Thymus (tissue), 11 donors: ENCODE data around the gene HACD2. TPM values are rescaled to one million over a fixed set of nuclear protein-coding genes. Genes with fewer than 3 reads are reported as not detected.

Experiments
- DNase-seq, 9 donors: peaks; one replicate each; pipeline ENCODE4 v3.0.0-alpha.2; 2013; ENCODE audit warnings: low spot score in 9 of 9, low read depth in 6 of 9, missing footprints in 1 of 9
- H3K27ac ChIP-seq, 2 donors: one replicate each; pipeline ENCODE4 v1.5.1; 2013; ENCODE audit warnings: control low read depth in 1 of 2, low read depth in 1 of 2, low read length in 1 of 2, mild to moderate bottlenecking in 1 of 2, moderate library complexity in 1 of 2
- H3K27me3 ChIP-seq, 2 donors: one replicate each; pipeline ENCODE4 v1.5.1; 2013; ENCODE audit warnings: low read length in 1 of 2; ENCODE audit not compliant: control insufficient read depth in 2 of 2, insufficient read depth in 1 of 2
- H3K36me3 ChIP-seq, 2 donors: one replicate each; pipeline ENCODE4 v1.5.1; 2013; ENCODE audit warnings: low read length in 1 of 2, mild to moderate bottlenecking in 1 of 2, moderate library complexity in 1 of 2; ENCODE audit not compliant: control insufficient read depth in 2 of 2, insufficient read depth in 2 of 2
- H3K4me1 ChIP-seq, 2 donors: one replicate each; pipeline ENCODE4 v1.5.1; 2013; ENCODE audit warnings: low read length in 2 of 2; ENCODE audit not compliant: control insufficient read depth in 2 of 2, insufficient read depth in 2 of 2
- H3K4me3 ChIP-seq, 2 donors: one replicate each; pipeline ENCODE4 v1.5.1; 2013; ENCODE audit warnings: low read length in 2 of 2, control low read depth in 1 of 2, mild to moderate bottlenecking in 1 of 2
- H3K9me3 ChIP-seq, 2 donors: one replicate each; pipeline ENCODE4 v1.5.1; 2013; ENCODE audit warnings: low read length in 1 of 2, mild to moderate bottlenecking in 1 of 2; ENCODE audit not compliant: control insufficient read depth in 2 of 2, insufficient read depth in 1 of 2
- WGBS: extraction: QIAGEN DNeasy Blood & Tissue Kit; methylation state at CpG from one replicate; pipeline ENCODE4 v1.1.7; 2013; 5-methylcytosine and 5-hydroxymethylcytosine counted together
- polyA plus RNA-seq: library from polyadenylated mRNA; stranded (reverse); fragments of 200-250 nt; gene quantifications from one replicate; pipeline ENCODE4 v1.2.3, GENCODE V29; 2013
- total RNA-seq: library from RNA; stranded (reverse); fragments of 120-200 nt; gene quantifications from one replicate; pipeline ENCODE4 v1.2.4, GENCODE V29; 2013
- donor health status: healthy.

HACD2 gene
- total and polyA plus RNA-seq, 2 donors, result 12.2 to 16.1 TPM

GRCh38 chr3:123527046-123527445 lies 57.8 kb downstream of the HACD2 start:
- peaks cover 0 to 6% of the 10 kb centered on the region in 2 donors for H3K4me1 ChIP-seq
- no peak overlapping the region for H3K4me3 ChIP-seq
- no peak overlapping the region for H3K27ac ChIP-seq
- no peaks in the 10 kb centered on the region for H3K9me3 ChIP-seq
- 76% methylated on average over 3 of the region's 3 CpGs for WGBS
- no peak for DNase-seq
- H3K27me3 ChIP-seq, result no peaks in the 10 kb centered on the region
- H3K36me3 ChIP-seq, result peaks cover 4 to 7% of the 10 kb centered on the region in 2 donors

DNA sequence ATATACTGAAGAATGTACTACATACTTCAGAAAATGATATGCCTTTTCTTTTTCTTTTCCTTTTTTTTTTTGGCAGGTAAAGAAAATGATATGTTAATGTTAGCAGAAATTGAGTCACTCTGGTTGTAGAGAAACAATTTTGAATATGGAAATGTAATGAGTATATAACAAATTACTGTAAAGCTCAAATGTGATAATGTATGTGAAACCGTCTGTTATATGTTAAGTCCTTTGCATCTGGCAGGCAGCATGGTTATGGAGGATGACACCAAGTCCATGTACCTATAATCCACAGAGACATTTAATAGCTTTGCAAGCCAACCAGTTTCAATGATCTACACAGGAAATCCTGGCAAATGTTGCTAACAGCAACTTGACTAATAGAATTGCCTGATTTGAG lies 58.4 kb downstream of the HACD2 start:
- H3K4me1 ChIP-seq, result peaks cover 0 to 6% of the 10 kb centered on the region in 2 donors
- no peak overlapping the region for H3K4me3 ChIP-seq
- no peaks in the 10 kb centered on the region for H3K27me3 ChIP-seq
- no peak for DNase-seq
- no peaks in the 10 kb centered on the region for H3K9me3 ChIP-seq
- peaks cover 4 to 7% of the 10 kb centered on the region in 2 donors for H3K36me3 ChIP-seq
- no peak overlapping the region for H3K27ac ChIP-seq
- WGBS, result 100% methylated on average over 1 of the region's 1 CpG

- no peak overlapping the region for H3K27ac ChIP-seq
- H3K4me1 ChIP-seq, result peaks cover 0 to 6% of the 10 kb centered on the region in 2 donors
- DNase-seq, result no peak
- no peaks in the 10 kb centered on the region for H3K27me3 ChIP-seq
- no peak overlapping the region for H3K4me3 ChIP-seq
- H3K36me3 ChIP-seq, result peaks cover 4 to 7% of the 10 kb centered on the region in 2 donors
- 95% methylated on average over 3 of the region's 3 CpGs for WGBS
- no peaks in the 10 kb centered on the region for H3K9me3 ChIP-seq
These were observed 59.4 kb downstream of the HACD2 start for GRCh38 chr3:123525433-123525832.

GRCh38 chr3:123524981-123525380 lies 59.9 kb downstream of the HACD2 start:
- WGBS, result 96% methylated on average over 4 of the region's 4 CpGs
- H3K4me1 ChIP-seq, result peaks cover 0 to 6% of the 10 kb centered on the region in 2 donors
- no peaks in the 10 kb centered on the region for H3K27me3 ChIP-seq
- no peaks in the 10 kb centered on the region for H3K9me3 ChIP-seq
- DNase-seq, result no peak
- H3K36me3 ChIP-seq, result peaks cover 4 to 7% of the 10 kb centered on the region in 2 donors
- H3K27ac ChIP-seq, result no peak overlapping the region
- H3K4me3 ChIP-seq, result no peak overlapping the region

- H3K27me3 ChIP-seq, result no peaks in the 10 kb centered on the region
- no peak overlapping the region for H3K4me3 ChIP-seq
- H3K27ac ChIP-seq, result peak overlapping the region in 1 of 2 donors; percentile 74
- peaks cover 0 to 6% of the 10 kb centered on the region in 2 donors for H3K4me1 ChIP-seq
- WGBS, result 39% methylated on average over 11 of the region's 11 CpGs
- H3K9me3 ChIP-seq, result no peaks in the 10 kb centered on the region
- peaks cover 4 to 7% of the 10 kb centered on the region in 2 donors for H3K36me3 ChIP-seq
- DNase-seq, result peak in 1 of 9 donors; percentile 7
These were observed 61.8 kb downstream of the HACD2 start for GRCh38 chr3:123523023-123523412.

GRCh38 chr3:123522320-123523022 lies 62.4 kb downstream of the HACD2 start:
- H3K9me3 ChIP-seq, result no peaks in the 10 kb centered on the region
- H3K4me3 ChIP-seq, result no peak overlapping the region
- peaks cover 0 to 6% of the 10 kb centered on the region in 2 donors for H3K4me1 ChIP-seq
- DNase-seq, result no peak
- H3K27ac ChIP-seq, result peak overlapping the region in 1 of 2 donors; percentile 74
- WGBS, result 68% methylated on average over 4 of the region's 4 CpGs
- no peaks in the 10 kb centered on the region for H3K27me3 ChIP-seq
- peaks cover 0 to 3% of the 10 kb centered on the region in 2 donors for H3K36me3 ChIP-seq

DNA sequence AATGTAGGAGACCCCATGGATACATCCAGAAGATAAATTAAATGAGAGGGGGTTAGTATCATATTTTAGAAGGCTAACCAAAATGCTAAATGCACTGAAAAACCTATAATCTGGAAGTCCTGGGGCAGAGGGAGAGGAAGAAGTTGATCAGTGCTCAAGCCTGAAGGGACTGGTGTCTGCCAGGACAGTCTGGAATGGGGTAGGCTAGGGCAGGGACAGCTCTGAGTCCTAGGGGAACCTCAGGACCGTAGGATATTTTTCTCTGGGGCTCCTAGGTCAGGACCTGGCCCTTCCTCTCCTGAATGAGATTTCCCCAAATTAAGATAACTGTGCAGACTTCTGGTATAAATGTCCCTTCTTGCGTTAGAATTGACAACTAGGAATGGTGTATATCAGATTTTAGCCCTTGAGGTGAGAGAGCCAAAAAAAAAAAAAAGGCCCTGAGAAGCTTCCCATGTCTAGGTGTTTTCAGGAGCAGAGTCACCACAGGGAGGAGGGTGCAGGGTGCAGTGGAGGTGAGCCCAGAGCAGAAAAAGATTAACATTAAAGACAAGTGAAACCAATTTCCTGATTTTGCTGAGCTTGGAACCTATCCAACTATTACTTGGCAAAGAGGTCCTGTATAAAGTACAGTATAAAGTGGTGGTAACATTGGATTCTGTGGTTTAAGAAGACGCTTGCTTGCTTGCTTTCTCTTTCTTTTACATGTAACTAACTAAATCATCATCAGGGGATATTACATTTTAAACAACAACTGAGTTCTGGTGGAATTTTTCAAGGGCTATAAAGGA lies 63.5 kb downstream of the HACD2 start:
- WGBS, result 28% methylated on average over 3 of the region's 3 CpGs
- Histone ChIP-seq H3K27ac (no peak overlapping the region), H3K4me3 (no peak overlapping the region), H3K9me3 (no peaks in the 10 kb centered on the region), H3K27me3 (no peaks in the 10 kb centered on the region), H3K36me3 (no peaks in the 10 kb centered on the region), H3K4me1 (peaks cover 0 to 6% of the 10 kb centered on the region in 2 donors)
- DNase-seq, result no peak

DNA sequence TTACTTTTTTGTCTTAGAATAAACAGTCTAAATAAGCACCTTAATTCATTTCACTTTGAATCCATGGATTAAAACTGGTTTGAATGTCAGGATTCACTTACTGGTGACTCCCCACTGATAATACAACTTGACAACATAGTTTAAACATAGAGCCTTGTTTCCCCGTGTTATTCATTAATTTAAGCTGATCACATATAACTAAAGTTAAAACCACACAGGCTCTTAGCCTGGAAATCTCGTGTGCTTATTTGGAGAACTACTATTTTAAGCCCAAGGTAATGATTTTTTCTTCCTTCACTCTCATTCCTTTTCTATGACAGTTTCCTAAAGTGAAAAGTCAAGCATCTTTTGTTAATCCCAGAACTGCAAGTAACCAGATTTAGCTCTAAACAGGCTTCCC lies 64.2 kb downstream of the HACD2 start:
- H3K27me3 ChIP-seq, result no peaks in the 10 kb centered on the region
- H3K36me3 ChIP-seq, result no peaks in the 10 kb centered on the region
- no peaks in the 10 kb centered on the region for H3K9me3 ChIP-seq
- peaks cover 0 to 6% of the 10 kb centered on the region in 2 donors for H3K4me1 ChIP-seq
- no peak for DNase-seq
- H3K27ac ChIP-seq, result no peak overlapping the region
- WGBS, result 60% methylated on average over 2 of the region's 2 CpGs
- H3K4me3 ChIP-seq, result no peak overlapping the region

GRCh38 chr3:123518892-123519485 lies 65.9 kb downstream of the HACD2 start:
- Histone ChIP-seq H3K27ac (no peak overlapping the region), H3K4me3 (no peak overlapping the region), H3K4me1 (peaks cover 0 to 6% of the 10 kb centered on the region in 2 donors), H3K36me3 (no peaks in the 10 kb centered on the region), H3K27me3 (no peaks in the 10 kb centered on the region), H3K9me3 (no peaks in the 10 kb centered on the region)
- DNase-seq, result no peak
- WGBS, result 95% methylated on average over 4 of the region's 4 CpGs
